Ovary (tissue), 3 donors: Measurements from ENCODE around the gene MADD.

Source experiments
- POLR2A ChIP-seq: fragments of 450-650 bp; IDR thresholded peaks from one replicate; pipeline ENCODE4 v1.6.1; 2017; ENCODE audit warnings: antibody characterized with exemption, mild to moderate bottlenecking, moderate library complexity
- TF ChIP-seq, protein P1 (sequence below), 3 donors: fragments of 450-650 bp in 2 of 3; fragments of 200-600 bp in 1 of 3; IDR thresholded peaks; one replicate each; pipeline versions ENCODE4 v1.5.1 to v1.8.0; 2016 to 2022; ENCODE audit warnings: antibody characterized with exemption in 3 of 3, mild to moderate bottlenecking in 1 of 3
- donor health status: DM: no; HTN: no; CAD: no.

DNA sequence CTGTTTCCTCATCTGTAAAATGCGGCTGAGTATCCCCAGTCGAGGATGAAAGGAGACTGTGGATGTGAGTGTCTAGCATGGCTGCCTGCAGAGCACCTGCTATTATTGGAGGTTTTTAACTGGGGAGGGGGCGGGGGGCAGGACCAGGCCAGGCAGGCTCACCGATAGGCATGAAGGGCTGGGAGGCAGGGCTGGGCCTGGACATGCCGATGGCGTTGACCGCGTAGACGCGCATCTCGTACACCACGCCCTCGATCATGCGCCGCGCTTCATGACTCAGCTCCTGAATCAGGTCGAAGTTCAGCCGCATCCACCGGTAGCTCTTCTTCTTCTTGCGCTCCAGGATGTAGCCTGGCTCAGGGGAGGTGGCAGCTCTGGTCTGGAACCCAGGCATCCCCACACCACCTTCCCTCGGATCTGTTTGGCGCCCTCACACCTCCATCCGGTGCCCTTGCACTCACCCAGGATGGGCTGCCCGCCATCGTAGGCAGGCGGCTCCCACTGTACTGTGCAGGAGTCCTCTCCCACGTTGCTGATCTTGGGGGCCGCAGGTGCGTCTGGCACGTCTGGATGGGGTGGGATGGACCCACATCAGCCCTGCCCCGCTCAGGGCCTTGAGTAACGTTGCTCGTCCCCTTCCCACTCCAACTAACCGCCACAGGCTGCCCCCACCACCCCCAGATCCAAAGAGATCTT is 67.4 kb downstream of the MADD start:
- TF ChIP-seq, protein P1, sequence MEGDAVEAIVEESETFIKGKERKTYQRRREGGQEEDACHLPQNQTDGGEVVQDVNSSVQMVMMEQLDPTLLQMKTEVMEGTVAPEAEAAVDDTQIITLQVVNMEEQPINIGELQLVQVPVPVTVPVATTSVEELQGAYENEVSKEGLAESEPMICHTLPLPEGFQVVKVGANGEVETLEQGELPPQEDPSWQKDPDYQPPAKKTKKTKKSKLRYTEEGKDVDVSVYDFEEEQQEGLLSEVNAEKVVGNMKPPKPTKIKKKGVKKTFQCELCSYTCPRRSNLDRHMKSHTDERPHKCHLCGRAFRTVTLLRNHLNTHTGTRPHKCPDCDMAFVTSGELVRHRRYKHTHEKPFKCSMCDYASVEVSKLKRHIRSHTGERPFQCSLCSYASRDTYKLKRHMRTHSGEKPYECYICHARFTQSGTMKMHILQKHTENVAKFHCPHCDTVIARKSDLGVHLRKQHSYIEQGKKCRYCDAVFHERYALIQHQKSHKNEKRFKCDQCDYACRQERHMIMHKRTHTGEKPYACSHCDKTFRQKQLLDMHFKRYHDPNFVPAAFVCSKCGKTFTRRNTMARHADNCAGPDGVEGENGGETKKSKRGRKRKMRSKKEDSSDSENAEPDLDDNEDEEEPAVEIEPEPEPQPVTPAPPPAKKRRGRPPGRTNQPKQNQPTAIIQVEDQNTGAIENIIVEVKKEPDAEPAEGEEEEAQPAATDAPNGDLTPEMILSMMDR (IDR thresholded peaks at IDR 0.05): no peak
- no peak for TF ChIP-seq POLR2A
